ENCODE data around the gene RYK.

DNA sequence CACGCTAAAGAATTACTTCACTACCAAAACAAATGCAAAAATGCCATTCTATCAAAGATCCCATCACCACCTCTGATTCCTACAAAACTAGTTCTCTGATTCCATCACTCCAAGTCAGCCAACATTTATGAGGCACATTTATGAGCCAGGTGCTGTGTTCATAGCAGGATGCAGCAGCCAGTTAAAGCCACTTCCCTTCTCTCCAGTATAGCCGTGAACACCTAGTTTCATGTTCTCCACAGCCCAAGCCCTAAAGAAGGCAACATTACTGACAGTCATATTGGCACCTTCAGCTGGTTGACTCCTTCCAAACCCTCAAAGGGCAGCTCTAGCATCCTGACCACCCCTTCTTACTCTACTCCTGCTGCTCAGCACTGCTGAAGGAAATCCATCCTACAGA is 36.4 kb downstream of the RYK start:
- TF ChIP-seq POLR2A (IDR thresholded peaks at IDR 0.05) (no peak), CTCF (IDR thresholded peaks at IDR 0.05) (no peak)
